Upper lobe of right lung (tissue), 1 donor: ENCODE measurements around the gene DAB1. TPM values are rescaled to one million over a fixed set of nuclear protein-coding genes. Genes with fewer than 3 reads are reported as not detected.

Experiments
- ATAC-seq: fragments of 200-7000 bp; cut with Tn5 transposase; one replicate; pipeline ENCODE4 v1.9.1; 2020; ENCODE audit warnings: mild to moderate bottlenecking, moderate library complexity
- DNase-seq: peaks from one replicate; pipeline ENCODE4 v3.0.0-alpha.2; 2020
- H3K27ac ChIP-seq: fragments of 200-600 bp; one replicate; pipeline ENCODE4 v1.8.0; 2022
- H3K27me3 ChIP-seq: fragments of 200-600 bp; one replicate; pipeline ENCODE4 v1.8.0; 2022; ENCODE audit warnings: mild to moderate bottlenecking
- H3K36me3 ChIP-seq: fragments of 200-600 bp; one replicate; pipeline ENCODE4 v1.8.0; 2022
- H3K4me1 ChIP-seq: fragments of 200-600 bp; one replicate; pipeline ENCODE4 v1.8.0; 2022
- H3K4me3 ChIP-seq: fragments of 200-600 bp; one replicate; pipeline ENCODE4 v1.8.0; 2022; ENCODE audit warnings: mild to moderate bottlenecking
- H3K9me3 ChIP-seq: fragments of 200-600 bp; one replicate; pipeline ENCODE4 v1.8.0; 2022
- CTCF ChIP-seq: fragments of 200-600 bp; IDR thresholded peaks from one replicate; pipeline ENCODE4 v1.8.0; 2022; ENCODE audit warnings: antibody characterized with exemption
- intact Hi-C: fragments of 100-400 bp; cut with DNase I; formaldehyde crosslinking; loops from one replicate; pipeline ENCODE4 v1.11.0; 2022
- total RNA-seq: library from RNA; stranded (reverse); fragmentation: NEBNext Ultra II Directional; extraction: Animal tissue kit (Norgen Biotek cat#: 25700); gene quantifications from one replicate; pipeline ENCODE4 v1.2.1, GENCODE V29; 2021
- donor health status: DM: no; HTN: yes; CAD: no; lungs with severe emphysema.

The DAB1 gene
- total RNA-seq, 1 donor from 2014 or later: 0.29 TPM

GRCh38 chr1:57138432-57139078 lies 285.3 kb downstream of the DAB1 start:
- ATAC-seq (no peak), DNase-seq (no peak)
- no peaks in the 10 kb centered on the region for H3K27me3 ChIP-seq
- H3K36me3 ChIP-seq: no peaks in the 10 kb centered on the region
- no peak for TF ChIP-seq CTCF
- intact Hi-C loops: no loop called here
- H3K4me3 ChIP-seq: no peak overlapping the region
- H3K4me1 ChIP-seq: no peaks in the 10 kb centered on the region
- H3K9me3 ChIP-seq: no peaks in the 10 kb centered on the region
- no peak overlapping the region for H3K27ac ChIP-seq

DNA sequence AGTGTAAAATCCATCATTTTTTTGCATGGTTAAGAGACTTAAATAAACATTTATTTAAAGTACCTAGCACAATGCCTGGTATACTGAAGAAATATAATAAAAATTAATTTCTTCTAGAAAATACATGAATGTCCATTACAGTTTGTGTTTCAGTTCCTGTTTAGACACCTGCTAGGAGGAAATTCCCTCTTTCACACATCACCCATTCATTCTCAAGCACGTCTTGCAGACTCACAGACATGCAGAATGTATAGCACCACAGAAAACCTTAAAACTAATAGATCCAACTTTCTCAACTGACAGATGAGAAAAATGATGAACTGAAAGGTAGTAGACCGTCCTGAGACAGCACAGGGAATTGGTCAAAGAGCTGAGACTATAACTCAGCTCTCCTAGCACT lies 285.9 kb downstream of the DAB1 start:
- no peak overlapping the region for H3K27ac ChIP-seq
- no peaks in the 10 kb centered on the region for H3K9me3 ChIP-seq
- TF ChIP-seq CTCF: no peak
- no peaks in the 10 kb centered on the region for H3K27me3 ChIP-seq
- H3K4me1 ChIP-seq: no peaks in the 10 kb centered on the region
- ATAC-seq (no peak), DNase-seq (no peak)
- no peak overlapping the region for H3K4me3 ChIP-seq
- intact Hi-C loops: no loop called here
- no peaks in the 10 kb centered on the region for H3K36me3 ChIP-seq

DNA sequence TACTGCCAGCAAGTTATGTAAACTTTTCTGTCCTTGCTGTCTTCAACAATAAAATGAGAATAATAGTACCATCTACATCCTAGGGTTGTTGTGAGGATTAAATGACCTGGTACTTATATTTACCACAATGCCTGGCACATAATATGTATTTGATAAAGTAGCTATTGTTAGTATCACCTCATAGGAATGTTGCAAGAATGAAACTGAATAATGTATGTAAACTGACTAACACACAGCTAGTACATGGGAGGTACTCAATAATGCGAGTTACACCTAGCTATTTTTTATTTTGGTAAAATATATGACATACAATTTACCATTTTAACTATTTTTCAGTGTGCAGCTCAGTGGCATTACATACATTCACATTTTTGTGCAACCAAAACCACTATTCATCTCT lies 289.1 kb downstream of the DAB1 start:
- no peak overlapping the region for H3K4me3 ChIP-seq
- ATAC-seq: no peak
- no peaks in the 10 kb centered on the region for H3K9me3 ChIP-seq
- intact Hi-C loops: no loop called here
- no peaks in the 10 kb centered on the region for H3K36me3 ChIP-seq
- H3K27ac ChIP-seq: no peak overlapping the region
- no peak for TF ChIP-seq CTCF
- no peaks in the 10 kb centered on the region for H3K4me1 ChIP-seq
- no peak for DNase-seq
- no peaks in the 10 kb centered on the region for H3K27me3 ChIP-seq

DNA sequence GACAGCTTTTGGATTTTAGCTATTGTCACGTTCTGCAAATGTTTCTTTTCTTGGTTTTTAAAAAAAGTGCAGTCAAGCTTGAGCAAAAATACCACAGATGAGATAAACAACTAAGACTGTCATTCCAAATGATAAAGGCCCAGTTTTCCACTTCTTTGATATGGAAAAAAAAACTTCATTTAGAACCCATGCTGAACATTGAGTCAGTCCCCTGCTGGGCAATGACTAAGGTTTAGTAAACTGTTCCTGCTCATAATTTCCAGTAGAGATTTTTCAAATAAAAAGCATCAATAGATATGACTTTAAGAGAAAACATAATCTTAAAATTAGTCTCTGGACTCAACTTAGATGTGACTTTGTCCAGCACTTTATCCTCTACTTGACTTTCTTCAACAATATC lies 290.2 kb downstream of the DAB1 start:
- intact Hi-C loops: no loop called here
- H3K4me3 ChIP-seq: no peak overlapping the region
- H3K36me3 ChIP-seq: no peaks in the 10 kb centered on the region
- no peaks in the 10 kb centered on the region for H3K9me3 ChIP-seq
- no peaks in the 10 kb centered on the region for H3K27me3 ChIP-seq
- ATAC-seq: no peak
- no peak for TF ChIP-seq CTCF
- no peak for DNase-seq
- no peaks in the 10 kb centered on the region for H3K4me1 ChIP-seq
- no peak overlapping the region for H3K27ac ChIP-seq

DNA sequence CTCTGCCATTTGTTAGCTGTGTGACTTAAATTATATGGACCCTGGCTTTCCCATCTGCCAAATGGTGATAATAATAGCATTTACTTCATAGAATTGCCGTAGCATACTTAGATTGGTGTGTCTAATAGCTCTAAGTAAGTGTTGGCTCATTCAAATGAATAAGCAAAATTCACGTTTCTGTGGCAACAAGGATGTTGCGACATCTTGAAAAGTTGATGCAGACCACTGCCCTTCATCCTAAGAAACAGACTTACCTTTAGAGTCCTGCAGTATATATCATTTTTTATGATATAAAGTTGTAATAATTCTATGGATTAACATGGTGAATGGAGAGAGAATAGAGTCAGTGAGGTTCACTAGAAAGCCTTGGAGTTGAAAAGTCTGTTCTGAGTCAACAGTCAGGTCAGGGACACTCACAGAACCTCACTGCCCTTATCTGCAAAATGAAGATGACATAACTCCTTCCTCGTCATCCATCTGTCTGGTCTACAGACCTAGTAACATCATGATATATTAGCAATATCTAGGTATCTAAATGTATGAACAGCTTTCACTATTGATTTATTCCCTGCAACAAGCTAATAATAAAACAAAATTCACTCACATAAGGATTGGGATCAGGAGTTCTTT lies 290.8 kb downstream of the DAB1 start:
- TF ChIP-seq CTCF: no peak
- Histone ChIP-seq H3K9me3 (no peaks in the 10 kb centered on the region), H3K36me3 (no peaks in the 10 kb centered on the region), H3K4me1 (no peaks in the 10 kb centered on the region), H3K4me3 (no peak overlapping the region), H3K27me3 (no peaks in the 10 kb centered on the region), H3K27ac (no peak overlapping the region)
- intact Hi-C loops: no loop called here
- DNase-seq: no peak
- ATAC-seq: no peak
